ENCODE data around the gene CAMK1D. TPM values are rescaled to one million over a fixed set of nuclear protein-coding genes. Genes with fewer than 3 reads are reported as not detected.
"Not testable (repeated sequence)": the region's sequence is repeated elsewhere in the genome, so short reads cannot be mapped to it uniquely, and the experiment has no call there.

CAMK1D gene
- total RNA-seq = 10 to 100 TPM; 20.6 to 48.5 (median 32.8) TPM
- long read RNA-seq, donor 1, partial matches to known transcripts = 2 of 16 reads
- long read RNA-seq, donor 1, other reads (novel, unspliced or antisense) = 14 of 16 reads
- long read RNA-seq, donor 2, partial matches to known transcripts = 2 of 5 reads
- long read RNA-seq, donor 2, other reads (novel, unspliced or antisense) = 3 of 5 reads

DNA sequence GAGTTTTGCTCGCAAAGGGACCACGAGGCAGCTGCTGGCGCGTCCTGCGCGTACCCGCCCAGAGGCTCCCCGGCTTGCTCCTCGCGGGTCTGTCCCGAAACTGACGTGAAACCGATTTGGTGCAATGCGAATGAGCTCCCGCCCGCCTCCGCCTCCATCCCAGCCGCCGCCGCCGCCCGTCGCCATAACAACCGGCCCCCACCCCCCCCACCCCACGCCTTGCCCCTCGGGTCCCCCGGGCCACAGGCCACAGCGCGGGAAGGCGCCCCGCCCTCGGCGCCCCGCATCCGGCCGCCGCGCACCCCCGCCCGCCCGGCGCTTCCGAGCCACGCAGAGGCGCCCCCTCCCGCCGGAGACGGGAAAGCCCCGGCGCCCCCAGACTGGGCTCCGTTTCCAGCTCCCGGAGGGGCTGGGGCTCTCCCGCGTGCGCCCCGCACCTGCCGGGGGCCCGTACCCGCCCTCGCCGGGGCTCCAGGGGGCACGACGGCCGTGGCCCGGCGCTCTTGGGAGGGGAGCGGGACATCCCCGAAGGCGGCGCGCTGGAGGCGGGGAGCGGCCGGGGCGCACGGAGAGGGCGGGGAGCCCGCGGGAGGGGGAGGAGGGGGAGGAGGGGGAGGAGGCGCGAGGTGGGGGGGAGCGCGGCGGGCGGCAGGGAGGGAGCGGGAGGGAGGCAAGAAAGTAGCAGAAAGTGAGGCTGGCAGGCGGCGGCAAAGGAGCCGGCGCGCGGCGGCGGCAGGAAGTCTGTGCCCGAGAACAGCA is at the start of gene CAMK1D:
CAMK1D (plus strand) TSS at position 678 of the 759 bp plus-strand sequence.
- TF ChIP-seq, protein P1, sequence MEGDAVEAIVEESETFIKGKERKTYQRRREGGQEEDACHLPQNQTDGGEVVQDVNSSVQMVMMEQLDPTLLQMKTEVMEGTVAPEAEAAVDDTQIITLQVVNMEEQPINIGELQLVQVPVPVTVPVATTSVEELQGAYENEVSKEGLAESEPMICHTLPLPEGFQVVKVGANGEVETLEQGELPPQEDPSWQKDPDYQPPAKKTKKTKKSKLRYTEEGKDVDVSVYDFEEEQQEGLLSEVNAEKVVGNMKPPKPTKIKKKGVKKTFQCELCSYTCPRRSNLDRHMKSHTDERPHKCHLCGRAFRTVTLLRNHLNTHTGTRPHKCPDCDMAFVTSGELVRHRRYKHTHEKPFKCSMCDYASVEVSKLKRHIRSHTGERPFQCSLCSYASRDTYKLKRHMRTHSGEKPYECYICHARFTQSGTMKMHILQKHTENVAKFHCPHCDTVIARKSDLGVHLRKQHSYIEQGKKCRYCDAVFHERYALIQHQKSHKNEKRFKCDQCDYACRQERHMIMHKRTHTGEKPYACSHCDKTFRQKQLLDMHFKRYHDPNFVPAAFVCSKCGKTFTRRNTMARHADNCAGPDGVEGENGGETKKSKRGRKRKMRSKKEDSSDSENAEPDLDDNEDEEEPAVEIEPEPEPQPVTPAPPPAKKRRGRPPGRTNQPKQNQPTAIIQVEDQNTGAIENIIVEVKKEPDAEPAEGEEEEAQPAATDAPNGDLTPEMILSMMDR (IDR thresholded peaks at IDR 0.05) = peak; percentile 14
- ATAC-seq = peak; percentile 85
- peak; percentile 85 to 93 (median 92) for DNase-seq
- Histone ChIP-seq H3K4me1 (ENCODE audit: low read depth) (peaks cover 8% of the 10 kb centered on the region), H3K4me3 (peak within 1 kb of the TSS; percentile 74), H3K36me3 (ENCODE audit: low read depth) (no peaks in the 10 kb centered on the region), H3K9me3 (no peaks in the 10 kb centered on the region)
- intact Hi-C loops (cut with DNase I, micrococcal nuclease) = no loop called here

DNA sequence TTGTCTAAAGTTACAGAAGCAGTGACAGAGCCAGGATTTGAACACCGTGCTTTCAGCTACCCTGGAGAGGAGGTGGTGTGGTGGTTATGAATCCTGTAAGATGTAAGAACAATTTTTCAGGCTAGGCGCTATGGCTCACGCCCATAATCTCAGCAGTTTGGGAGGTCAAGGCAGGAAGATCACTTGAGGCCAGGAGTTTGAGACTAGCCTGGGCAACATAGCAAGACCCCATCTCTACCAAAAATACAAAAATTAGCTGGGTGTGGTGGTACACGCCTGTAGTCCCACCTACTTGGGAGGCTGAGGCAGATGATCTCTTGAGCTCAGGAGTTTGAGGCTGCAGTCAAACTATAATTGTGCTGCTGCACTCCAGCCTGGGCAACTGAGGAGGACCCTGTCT is 48.3 kb upstream of the CAMK1D start:
- ATAC-seq; H3K9me3 ChIP-seq; DNase-seq; H3K4me1 ChIP-seq (ENCODE audit: low read depth); H3K36me3 ChIP-seq (ENCODE audit: low read depth); H3K4me3 ChIP-seq; intact Hi-C loops (cut with DNase I, micrococcal nuclease): not testable (repeated sequence)

DNA sequence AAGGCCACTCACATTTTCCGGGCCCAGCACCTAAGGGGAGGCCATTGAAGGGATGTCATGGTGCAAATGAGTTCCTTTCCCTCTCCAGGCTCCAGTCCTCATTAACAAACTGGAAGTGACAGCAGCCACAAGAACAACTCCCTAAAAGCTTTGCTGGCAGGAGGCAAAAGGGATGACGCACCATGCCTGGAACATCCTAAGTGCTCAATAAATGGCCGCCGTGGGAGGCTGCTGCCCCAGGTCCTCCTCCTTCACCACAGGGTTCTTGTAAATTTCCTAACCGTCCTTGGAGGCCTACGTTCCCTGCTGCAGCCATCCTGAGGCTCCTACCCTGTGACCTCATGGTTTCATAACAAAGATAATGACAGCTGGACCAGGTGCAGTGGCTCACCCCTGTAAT is 41.3 kb upstream of the CAMK1D start:
- no peak for DNase-seq
- no peak for ATAC-seq
- H3K4me1 ChIP-seq (ENCODE audit: low read depth) = no peaks in the 10 kb centered on the region
- H3K36me3 ChIP-seq (ENCODE audit: low read depth) = no peaks in the 10 kb centered on the region
- H3K4me3 ChIP-seq = no peak overlapping the region
- TF ChIP-seq, protein P1 (IDR thresholded peaks at IDR 0.05) = no peak
- H3K9me3 ChIP-seq = no peaks in the 10 kb centered on the region
- intact Hi-C loops (cut with DNase I, micrococcal nuclease) = no loop called here

DNA sequence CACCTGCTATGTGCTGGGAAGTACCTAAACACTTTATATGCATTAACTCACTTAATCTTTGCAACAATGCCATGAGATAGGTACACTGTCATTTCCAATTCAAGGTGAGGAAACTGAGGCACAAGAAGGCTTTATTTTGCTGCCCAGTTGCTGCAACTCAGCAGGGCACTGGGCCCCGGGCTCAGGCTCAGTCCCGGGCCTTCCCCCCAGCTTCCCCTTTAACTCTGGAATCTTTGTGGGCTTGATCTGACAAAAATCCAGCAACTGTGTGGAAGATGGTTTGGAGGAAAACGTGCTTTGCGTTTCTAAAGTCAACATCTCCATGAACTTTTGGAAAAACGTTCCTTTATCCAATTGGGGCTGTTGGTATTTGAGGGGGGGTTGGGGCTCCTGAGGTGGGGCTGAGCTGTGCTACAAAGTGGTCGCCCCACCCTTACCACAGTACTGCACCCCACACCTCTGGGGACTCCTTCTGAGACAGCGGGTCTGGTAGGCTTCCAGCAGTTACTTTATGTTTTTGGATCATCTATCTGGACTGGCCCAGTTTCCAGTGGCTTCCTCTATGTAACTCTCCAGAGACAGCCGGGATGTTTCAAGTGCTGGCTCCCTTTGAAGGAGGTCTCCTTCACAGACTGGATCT is 40.5 kb upstream of the CAMK1D start:
- ATAC-seq (no peak), DNase-seq (no peak)
- Histone ChIP-seq H3K9me3 (no peaks in the 10 kb centered on the region), H3K4me1 (ENCODE audit: low read depth) (no peaks in the 10 kb centered on the region), H3K4me3 (no peak overlapping the region), H3K36me3 (ENCODE audit: low read depth) (no peaks in the 10 kb centered on the region)
- TF ChIP-seq, protein P1 (IDR thresholded peaks at IDR 0.05) = no peak
- intact Hi-C loops (cut with DNase I, micrococcal nuclease) = no loop called here

DNA sequence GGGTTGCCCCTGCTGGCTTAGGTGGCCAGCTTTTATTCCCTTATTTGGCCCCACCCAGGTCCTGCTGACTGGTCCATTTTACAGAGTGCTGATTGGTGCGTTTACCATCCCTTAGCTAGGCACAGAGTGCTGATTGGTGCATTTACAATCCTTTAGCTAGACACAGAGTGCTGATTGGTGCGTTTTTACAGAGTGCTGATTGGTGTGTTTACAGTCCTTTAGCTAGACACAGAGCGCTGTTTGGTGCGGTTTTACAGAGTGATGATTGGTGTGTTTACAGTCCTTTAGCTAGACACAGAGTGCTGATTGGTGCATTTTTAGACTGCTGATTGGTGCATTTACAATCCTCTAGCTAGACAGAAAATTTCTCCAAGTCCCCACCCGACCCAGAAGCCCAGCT is 39.6 kb upstream of the CAMK1D start:
- H3K4me3 ChIP-seq; H3K9me3 ChIP-seq; intact Hi-C loops (cut with DNase I, micrococcal nuclease); H3K4me1 ChIP-seq (ENCODE audit: low read depth); DNase-seq; ATAC-seq; H3K36me3 ChIP-seq (ENCODE audit: low read depth): not testable (repeated sequence)

DNA sequence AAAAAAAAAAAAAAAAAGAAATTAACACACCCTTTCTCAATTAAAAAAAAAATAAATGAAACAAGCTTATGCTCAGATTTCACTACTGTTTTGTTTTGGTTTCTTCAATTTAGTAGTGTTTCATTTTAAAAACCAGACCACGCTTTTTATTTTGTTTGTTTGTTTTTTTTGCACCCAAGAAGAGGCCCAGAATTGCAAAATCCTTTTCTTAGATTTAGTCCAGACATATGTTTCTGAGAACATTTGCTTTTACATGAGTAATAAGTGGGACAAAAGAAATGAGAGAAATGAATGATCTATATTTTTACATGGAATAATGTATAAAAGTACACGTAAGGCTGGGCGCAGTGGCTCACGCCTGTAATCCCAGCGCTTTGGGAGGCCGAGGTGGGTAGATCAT is 34.5 kb upstream of the CAMK1D start:
- DNase-seq (no peak), ATAC-seq (no peak)
- Histone ChIP-seq H3K9me3 (no peaks in the 10 kb centered on the region), H3K4me1 (ENCODE audit: low read depth) (no peaks in the 10 kb centered on the region), H3K36me3 (ENCODE audit: low read depth) (no peaks in the 10 kb centered on the region), H3K4me3 (no peak overlapping the region)
- TF ChIP-seq, protein P1 (IDR thresholded peaks at IDR 0.05) = no peak
- intact Hi-C loops (cut with DNase I, micrococcal nuclease) = no loop called here

All from mucosa of descending colon (tissue), 3 donors.